Measurements from ENCODE around the gene HOXD12. TPM values are rescaled to one million over a fixed set of nuclear protein-coding genes. Genes with fewer than 3 reads are reported as not detected.

Gene HOXD12
- total RNA-seq, 6 experiments from 2014 or later = not detected

DNA sequence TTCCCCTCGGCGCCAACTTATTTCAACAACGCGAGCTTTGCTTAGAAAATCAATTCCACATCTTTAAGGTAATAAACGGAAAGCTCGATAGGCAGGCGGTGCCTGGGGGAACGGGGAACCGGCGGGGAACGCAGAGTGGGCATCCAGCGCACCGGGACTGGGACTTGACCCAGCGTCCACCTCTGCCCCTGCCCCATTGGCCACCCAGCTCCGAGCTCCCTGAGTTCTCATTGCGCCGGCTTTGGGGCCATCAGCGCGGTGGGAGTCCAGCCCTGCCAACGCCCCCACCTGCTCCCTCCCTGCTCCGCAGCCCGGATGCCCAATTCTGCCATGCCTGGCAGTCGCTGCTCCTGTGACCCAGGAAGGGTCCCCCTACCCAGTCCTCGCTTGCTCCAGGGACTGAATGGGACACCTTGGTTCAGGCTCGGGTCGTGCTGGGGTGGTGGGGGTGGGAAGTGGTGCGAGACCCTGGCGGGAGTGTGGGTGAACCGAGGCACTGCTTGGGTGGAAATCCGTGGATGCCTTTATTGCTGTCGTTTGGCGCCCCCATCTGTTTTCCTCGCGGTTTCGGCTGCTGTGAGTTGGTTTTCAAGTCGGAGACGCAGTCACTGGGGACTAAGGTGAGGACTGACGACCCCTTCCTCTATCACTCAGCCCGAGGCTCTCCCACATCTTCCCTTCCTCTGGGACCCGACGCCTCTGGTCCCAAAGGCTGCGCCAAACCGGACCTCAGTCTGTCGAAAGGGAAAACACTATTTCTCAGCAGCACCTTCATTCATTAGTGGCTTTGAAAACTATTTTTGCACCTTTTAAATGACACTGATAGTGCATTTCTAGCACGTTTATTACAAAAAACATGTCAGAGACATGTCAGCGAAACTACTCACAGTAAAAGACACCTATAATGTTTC is 13.5 kb upstream of the HOXD12 start:
- 1% methylated on average over 30 of the region's 46 CpGs for WGBS (ENCODE audit: insufficient coverage, low coverage, low lambda C conversion rate, missing lambda C conversion rate)
- Histone ChIP-seq H3K9me3 (no peaks in the 10 kb centered on the region), H3K27me3 (peaks cover 49 to 78% of the 10 kb centered on the region in 2 donors), H3K27ac (no peak overlapping the region), H3K36me3 (no peaks in the 10 kb centered on the region), H3K4me3 (no peak overlapping the region), H3K4me1 (peaks cover 0 to 8% (median 4%) of the 10 kb centered on the region in 4 donors)
- TF ChIP-seq, protein P1, sequence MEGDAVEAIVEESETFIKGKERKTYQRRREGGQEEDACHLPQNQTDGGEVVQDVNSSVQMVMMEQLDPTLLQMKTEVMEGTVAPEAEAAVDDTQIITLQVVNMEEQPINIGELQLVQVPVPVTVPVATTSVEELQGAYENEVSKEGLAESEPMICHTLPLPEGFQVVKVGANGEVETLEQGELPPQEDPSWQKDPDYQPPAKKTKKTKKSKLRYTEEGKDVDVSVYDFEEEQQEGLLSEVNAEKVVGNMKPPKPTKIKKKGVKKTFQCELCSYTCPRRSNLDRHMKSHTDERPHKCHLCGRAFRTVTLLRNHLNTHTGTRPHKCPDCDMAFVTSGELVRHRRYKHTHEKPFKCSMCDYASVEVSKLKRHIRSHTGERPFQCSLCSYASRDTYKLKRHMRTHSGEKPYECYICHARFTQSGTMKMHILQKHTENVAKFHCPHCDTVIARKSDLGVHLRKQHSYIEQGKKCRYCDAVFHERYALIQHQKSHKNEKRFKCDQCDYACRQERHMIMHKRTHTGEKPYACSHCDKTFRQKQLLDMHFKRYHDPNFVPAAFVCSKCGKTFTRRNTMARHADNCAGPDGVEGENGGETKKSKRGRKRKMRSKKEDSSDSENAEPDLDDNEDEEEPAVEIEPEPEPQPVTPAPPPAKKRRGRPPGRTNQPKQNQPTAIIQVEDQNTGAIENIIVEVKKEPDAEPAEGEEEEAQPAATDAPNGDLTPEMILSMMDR (IDR thresholded peaks at IDR 0.05) = peak; percentile 22 to 49 (median 38)
- TF ChIP-seq POLR2A (IDR thresholded peaks at IDR 0.05) = no peak
- intact Hi-C loops (cut with DNase I) = loop anchor here in 1 of 2 donors (10.0 kb wide), 1 partner anchor 401 kb away; no protein-coding TSS in a partner anchor
- ATAC-seq (peak; percentile 8 to 49 (median 41)), DNase-seq (peak in 1 of 3 donors; percentile 57)

DNA sequence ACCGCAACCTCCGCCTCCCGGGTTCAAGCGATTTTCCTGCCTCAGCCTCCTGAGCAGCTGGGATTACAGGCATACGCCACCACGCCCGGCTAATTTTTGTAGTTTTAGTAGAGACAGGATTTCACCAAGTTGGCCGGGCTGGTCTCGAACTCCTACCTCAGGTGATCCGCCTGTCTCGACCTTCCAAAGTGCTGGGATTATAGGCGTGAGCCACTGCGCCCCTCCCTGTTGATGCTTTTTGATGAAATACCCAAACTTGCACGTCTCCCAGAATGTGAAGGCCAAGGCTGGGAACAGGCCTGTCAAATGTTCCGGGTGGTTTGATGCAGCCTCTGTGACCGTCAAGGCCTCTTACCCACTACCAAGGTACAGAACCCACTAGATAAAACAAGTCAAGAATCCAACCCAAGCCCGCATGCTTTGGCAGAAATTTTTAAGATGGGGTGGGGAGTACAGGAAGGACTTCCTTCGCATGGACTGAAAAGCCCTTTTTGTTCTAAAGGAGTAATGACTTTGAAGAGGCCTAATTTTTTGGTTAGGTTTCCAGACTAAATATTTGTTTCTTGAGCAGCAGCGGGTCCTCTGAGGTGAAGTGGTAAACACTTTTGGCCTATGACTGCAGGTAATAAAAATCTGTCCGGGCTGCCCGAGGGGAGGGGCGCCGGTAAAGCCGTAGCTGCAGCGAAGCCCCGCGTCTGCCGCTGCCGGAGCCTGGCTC is 12.1 kb upstream of the HOXD12 start:
- ATAC-seq = no peak
- TF ChIP-seq POLR2A (IDR thresholded peaks at IDR 0.05) = no peak
- TF ChIP-seq, protein P1 (IDR thresholded peaks at IDR 0.05) = no peak
- 13% methylated on average over 27 of the region's 29 CpGs for WGBS (ENCODE audit: insufficient coverage, low coverage, low lambda C conversion rate, missing lambda C conversion rate)
- no peak overlapping the region for H3K27ac ChIP-seq
- intact Hi-C loops (cut with DNase I) = loop anchor here in 1 of 2 donors (10.0 kb wide), 1 partner anchor 403 kb away; no protein-coding TSS in a partner anchor
- peaks cover 0 to 8% (median 4%) of the 10 kb centered on the region in 4 donors for H3K4me1 ChIP-seq
- H3K9me3 ChIP-seq = no peaks in the 10 kb centered on the region
- no peak for DNase-seq
- peaks cover 41 to 71% of the 10 kb centered on the region in 2 donors for H3K27me3 ChIP-seq
- no peaks in the 10 kb centered on the region for H3K36me3 ChIP-seq
- H3K4me3 ChIP-seq = peak overlapping the region in 1 of 3 donors; percentile 22

DNA sequence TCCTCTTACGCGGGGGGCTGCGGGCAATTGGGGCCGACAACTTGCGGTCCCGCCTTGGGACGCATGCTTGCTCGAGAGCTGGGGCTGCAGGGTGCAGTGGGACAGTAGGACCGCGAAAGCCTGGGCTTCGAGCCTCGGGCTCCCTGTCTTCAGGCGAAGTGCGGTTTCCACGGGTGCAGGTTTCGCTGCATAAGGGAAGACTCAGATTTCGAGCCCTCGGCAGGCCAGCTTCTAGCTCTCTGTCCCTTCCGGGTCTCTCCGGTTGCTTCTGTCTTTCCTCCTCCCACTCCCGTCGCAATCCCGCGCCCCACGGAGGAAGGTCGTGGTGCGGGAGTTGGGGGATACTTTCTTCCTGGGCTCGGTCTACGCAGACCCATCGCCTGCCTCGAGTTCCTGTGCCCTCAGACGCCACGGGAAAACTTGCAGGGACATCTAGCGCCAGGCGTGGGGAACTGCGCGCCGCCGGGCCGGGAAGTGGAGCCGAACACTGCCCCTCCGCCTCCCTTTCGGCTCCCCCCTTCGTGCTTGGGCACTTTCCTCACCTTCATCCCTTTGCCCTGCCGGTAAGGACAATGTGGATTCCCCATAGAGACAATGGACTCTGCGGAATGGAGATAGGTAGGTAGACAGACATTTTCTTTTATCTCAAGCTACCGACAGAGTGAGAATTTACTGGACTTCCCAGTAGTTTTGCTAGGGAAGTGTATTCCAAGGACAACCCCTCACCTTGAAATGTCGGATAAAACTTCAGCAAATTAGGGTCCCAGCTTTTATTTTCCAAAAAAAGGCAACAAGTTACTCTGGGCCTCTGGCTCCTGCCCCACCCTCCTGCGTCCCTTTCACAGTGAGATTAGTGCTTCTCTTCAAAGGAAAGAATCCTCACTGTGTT is 11.3 kb upstream of the HOXD12 start:
- Histone ChIP-seq H3K9me3 (no peaks in the 10 kb centered on the region), H3K27me3 (peaks cover 37 to 71% of the 10 kb centered on the region in 2 donors), H3K4me3 (peak overlapping the region in 1 of 3 donors; percentile 22), H3K27ac (no peak overlapping the region), H3K36me3 (no peaks in the 10 kb centered on the region), H3K4me1 (peaks cover 0 to 16% (median 4%) of the 10 kb centered on the region in 4 donors)
- WGBS (ENCODE audit: insufficient coverage, low coverage, low lambda C conversion rate, missing lambda C conversion rate) = 3% methylated on average over 37 of the region's 49 CpGs
- TF ChIP-seq, protein P1 (IDR thresholded peaks at IDR 0.05) = peak; percentile 40 to 83 (median 72)
- no peak for TF ChIP-seq POLR2A (IDR thresholded peaks at IDR 0.05)
- ATAC-seq (peak; percentile 86 to 94 (median 88)), DNase-seq (peak; percentile 63 to 68 (median 64))
- intact Hi-C loops (cut with DNase I) = loop anchor here in 1 of 2 donors (10.0 kb wide), 1 partner anchor 403 kb away; no protein-coding TSS in a partner anchor
